Aorta (tissue), 5 donors: ENCODE measurements around the gene PAF1. TPM values are rescaled to one million over a fixed set of nuclear protein-coding genes. Genes with fewer than 3 reads are reported as not detected.

Experiments used
- ATAC-seq: fragments of 200-7000 bp; cut with Tn5 transposase; one replicate; pipeline ENCODE4 v1.9.1; 2022; ENCODE audit warnings: moderate library complexity; ENCODE audit not compliant: low FRiP score
- DNase-seq, 2 donors: peaks; one replicate each; pipeline ENCODE4 v3.0.0-alpha.2; 2020
- H3K27ac ChIP-seq, 2 donors: one replicate each; pipeline ENCODE4 v1.5.1; 2013; ENCODE audit warnings: low read length in 2 of 2, mild to moderate bottlenecking in 2 of 2, moderate library complexity in 2 of 2, control low read depth in 1 of 2, inconsistent platforms in 1 of 2, low read depth in 1 of 2
- H3K27me3 ChIP-seq, 2 donors: one replicate each; pipeline ENCODE4 v1.6.1; 2013; ENCODE audit warnings: control low read depth in 1 of 2, low read length in 1 of 2, mild to moderate bottlenecking in 1 of 2, moderate library complexity in 1 of 2; ENCODE audit not compliant: insufficient read depth in 2 of 2, control insufficient read depth in 1 of 2
- H3K36me3 ChIP-seq, 2 donors: one replicate each; pipeline ENCODE4 v1.6.1; 2013; ENCODE audit warnings: control low read depth in 1 of 2, low read length in 1 of 2, mild to moderate bottlenecking in 1 of 2; ENCODE audit not compliant: insufficient read depth in 2 of 2, control insufficient read depth in 1 of 2
- H3K4me1 ChIP-seq, 2 donors: one replicate each; pipeline ENCODE4 v1.6.1; 2013; ENCODE audit warnings: low read length in 2 of 2, control low read depth in 1 of 2, mild to moderate bottlenecking in 1 of 2, moderate library complexity in 1 of 2; ENCODE audit not compliant: insufficient read depth in 2 of 2, control insufficient read depth in 1 of 2
- H3K4me3 ChIP-seq, 2 donors: one replicate each; pipeline ENCODE4 v1.5.1; 2013; ENCODE audit warnings: low read length in 2 of 2, control low read depth in 1 of 2, mild to moderate bottlenecking in 1 of 2
- H3K9me3 ChIP-seq: one replicate; pipeline ENCODE4 v1.6.1; 2013; ENCODE audit warnings: mild to moderate bottlenecking, low read length; ENCODE audit not compliant: control insufficient read depth
- WGBS, 2 donors: extraction: QIAGEN DNeasy Blood & Tissue Kit; methylation state at CpG; one replicate each; pipeline ENCODE4 v1.1.7; 2013; 5-methylcytosine and 5-hydroxymethylcytosine counted together
- intact Hi-C, 2 donors: fragments of 100-400 bp; cut with DNase I; formaldehyde crosslinking; loops; one replicate each; pipeline versions ENCODE4 v1.14.2 to v1.15.0; 2022
- polyA plus RNA-seq, 2 donors: library from polyadenylated mRNA; stranded (reverse); fragments of 200-250 nt; gene quantifications; one replicate each; pipeline ENCODE4 v1.2.3, GENCODE V29; 2013
- total RNA-seq, 2 donors: library from RNA; stranded (reverse); fragmentation: NEBNext Ultra II Directional; extraction: Animal tissue kit (Norgen Biotek cat#: 25700); gene quantifications; one replicate each; pipeline ENCODE4 v1.2.1, GENCODE V29; 2021
- donor health status: healthy with polysubstance abuse.
- donor health status: Bipolar disorder and iron deficiency.
- donor health status: DM: no; HTN: no; CAD: no.
- donor health status: DM: no; HTN: no; CAD: no.
- donor health status: DM: yes; HTN: yes; CAD: no.

Gene PAF1
- total and polyA plus RNA-seq, 4 donors, result 27.7 to 43.8 (median 34.2) TPM

- Histone ChIP-seq H3K27ac (peak overlapping the region; percentile 88 to 96), H3K4me3 (no peak overlapping the region), H3K27me3 (no peaks in the 10 kb centered on the region), H3K36me3 (peaks cover 0 to 16% of the 10 kb centered on the region in 2 donors), H3K9me3 (no peaks in the 10 kb centered on the region), H3K4me1 (peaks cover 0 to 3% of the 10 kb centered on the region in 2 donors)
- peak; percentile 39 for ATAC-seq
- peak in 1 of 2 donors; percentile 73 for DNase-seq
- intact Hi-C loops, result no loop called here
- WGBS, 2 donors, result 3 to 11% methylated on average over 2 of the region's 2 CpGs
Measured at GRCh38 chr19:39372941-39373340, 18.0 kb downstream of the PAF1 start.

DNA sequence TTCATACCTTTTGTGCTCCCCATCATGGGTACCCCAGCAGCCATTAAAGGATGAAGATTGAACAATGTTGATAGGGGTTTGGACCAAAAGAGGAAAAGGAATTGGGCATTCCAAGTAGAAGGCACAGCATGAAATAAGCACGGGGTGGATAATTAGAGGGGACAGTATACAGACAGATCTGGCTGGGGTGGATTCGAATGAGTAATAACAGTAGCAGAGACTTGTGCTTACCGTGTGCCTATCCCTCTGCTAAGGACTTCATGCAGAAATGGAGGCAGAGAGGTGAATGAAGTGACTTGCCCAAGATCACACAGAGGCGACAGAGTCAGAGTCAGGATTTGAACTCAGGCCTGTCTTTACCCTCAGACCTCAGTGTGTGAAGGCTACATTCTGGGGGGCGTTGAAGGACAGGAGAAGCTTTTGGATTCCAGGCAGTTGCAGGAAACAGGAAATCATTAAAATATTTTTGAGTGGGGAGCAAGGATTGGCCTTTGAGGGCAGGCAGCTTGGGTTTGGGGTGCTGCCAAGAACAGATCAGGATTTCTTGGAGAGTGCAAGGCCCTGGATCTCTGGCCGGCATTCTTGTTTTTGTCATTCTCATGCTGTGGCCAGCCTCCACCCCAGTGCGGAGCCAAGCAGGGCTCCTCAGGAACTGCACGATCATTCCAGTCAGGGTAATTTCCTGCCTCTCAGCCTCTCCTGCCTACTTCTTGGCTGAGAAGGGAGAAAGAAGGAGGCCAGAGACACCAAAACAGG lies 18.7 kb downstream of the PAF1 start:
- Histone ChIP-seq H3K36me3 (peaks cover 0 to 11% of the 10 kb centered on the region in 2 donors), H3K9me3 (no peaks in the 10 kb centered on the region), H3K4me1 (peaks cover 0 to 3% of the 10 kb centered on the region in 2 donors), H3K27ac (peak overlapping the region; percentile 88 to 96), H3K4me3 (no peak overlapping the region), H3K27me3 (no peaks in the 10 kb centered on the region)
- ATAC-seq (peak; percentile 93), DNase-seq (peak; percentile 86 to 92)
- intact Hi-C loops, result no loop called here
- WGBS, 2 donors, result 19 to 22% methylated on average over 8 of the region's 8 CpGs

DNA sequence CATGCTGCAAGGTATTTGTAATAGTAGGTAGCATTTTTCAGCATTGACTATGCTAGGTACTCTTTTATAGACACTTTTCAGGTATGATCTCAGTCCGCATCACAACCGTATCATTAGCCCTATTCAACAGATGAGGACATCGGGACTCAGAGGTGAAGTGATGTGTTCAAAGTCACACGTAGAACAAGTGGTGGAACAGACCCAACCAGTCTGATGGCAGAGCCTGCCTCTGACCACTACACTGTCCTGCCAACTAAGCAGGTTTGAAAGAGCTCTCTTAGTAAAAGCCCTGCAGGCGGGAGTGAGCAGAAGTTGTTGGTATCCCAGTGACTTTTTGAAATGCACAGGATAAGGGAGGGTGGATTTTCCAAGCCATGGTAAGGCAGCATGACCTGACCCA lies 20.2 kb downstream of the PAF1 start:
- no peak for ATAC-seq
- 87 to 90% methylated on average over 5 of the region's 5 CpGs for WGBS, 2 donors
- Histone ChIP-seq H3K4me1 (peaks cover 0 to 3% of the 10 kb centered on the region in 2 donors), H3K27ac (no peak overlapping the region), H3K36me3 (peaks cover 0 to 4% of the 10 kb centered on the region in 2 donors), H3K4me3 (no peak overlapping the region), H3K27me3 (no peaks in the 10 kb centered on the region), H3K9me3 (no peaks in the 10 kb centered on the region)
- intact Hi-C loops, result no loop called here
- no peak for DNase-seq

DNA sequence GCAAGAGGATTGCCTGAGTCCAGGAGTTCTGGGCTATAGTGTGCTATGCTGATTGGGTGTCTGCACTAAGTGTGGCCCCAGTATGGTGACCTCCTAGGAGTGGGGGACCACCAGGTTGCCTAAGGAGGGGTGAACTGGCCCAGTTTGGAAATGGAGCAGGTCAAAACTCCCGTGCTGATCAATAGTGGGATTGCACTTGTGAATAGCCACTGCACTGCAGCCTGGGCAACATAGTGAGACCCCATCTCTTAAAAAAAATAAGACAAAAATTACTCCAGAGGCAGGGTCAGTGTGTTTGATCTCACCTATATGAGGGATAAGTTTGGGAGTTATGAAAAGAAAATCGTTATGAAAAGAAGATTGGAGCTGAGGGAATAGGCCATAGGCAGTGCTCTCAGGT lies 21.7 kb downstream of the PAF1 start:
- WGBS, 2 donors, result 85 to 93% methylated on average over 2 of the region's 2 CpGs
- Histone ChIP-seq H3K4me1 (peaks cover 0 to 3% of the 10 kb centered on the region in 2 donors), H3K27ac (no peak overlapping the region), H3K4me3 (no peak overlapping the region), H3K36me3 (peaks cover 0 to 4% of the 10 kb centered on the region in 2 donors), H3K27me3 (no peaks in the 10 kb centered on the region), H3K9me3 (no peaks in the 10 kb centered on the region)
- intact Hi-C loops, result no loop called here
- ATAC-seq (no peak), DNase-seq (peak in 1 of 2 donors; percentile 7)

- WGBS, 2 donors, result 100% methylated on average over 1 of the region's 1 CpG
- H3K27ac ChIP-seq, result no peak overlapping the region
Measured at GRCh38 chr19:39365531-39365930, 25.4 kb downstream of the PAF1 start.

GRCh38 chr19:39363901-39364457 lies 26.9 kb downstream of the PAF1 start:
- Histone ChIP-seq H3K4me1 (no peaks in the 10 kb centered on the region), H3K27ac (no peak overlapping the region), H3K27me3 (no peaks in the 10 kb centered on the region), H3K36me3 (no peaks in the 10 kb centered on the region), H3K4me3 (no peak overlapping the region), H3K9me3 (no peaks in the 10 kb centered on the region)
- 84 to 89% methylated on average over 5 of the region's 5 CpGs for WGBS, 2 donors
- peak in 1 of 2 donors; percentile 70 for DNase-seq
- intact Hi-C loops, result no loop called here
- ATAC-seq, result peak; percentile 73

More at GRCh38 chr19:39365531-39365930, 25.4 kb downstream of the PAF1 start:
- Histone ChIP-seq H3K4me3 (no peak overlapping the region), H3K27me3 (no peaks in the 10 kb centered on the region), H3K4me1 (no peaks in the 10 kb centered on the region), H3K9me3 (no peaks in the 10 kb centered on the region), H3K36me3 (peaks cover 0 to 4% of the 10 kb centered on the region in 2 donors)
- intact Hi-C loops, result no loop called here
- no peak for ATAC-seq
- DNase-seq, result no peak

GRCh38 chr19:39362682-39363657 lies 27.9 kb downstream of the PAF1 start:
- no peaks in the 10 kb centered on the region for H3K4me1 ChIP-seq
- ATAC-seq (peak; percentile 67), DNase-seq (peak in 1 of 2 donors; percentile 58)
- no peaks in the 10 kb centered on the region for H3K9me3 ChIP-seq
- H3K27ac ChIP-seq, result no peak overlapping the region
- H3K4me3 ChIP-seq, result no peak overlapping the region
- intact Hi-C loops, result no loop called here
- no peaks in the 10 kb centered on the region for H3K27me3 ChIP-seq
- WGBS, 2 donors, result 62 to 68% methylated on average over 6 of the region's 6 CpGs
- peaks cover 0 to 4% of the 10 kb centered on the region in 2 donors for H3K36me3 ChIP-seq

DNA sequence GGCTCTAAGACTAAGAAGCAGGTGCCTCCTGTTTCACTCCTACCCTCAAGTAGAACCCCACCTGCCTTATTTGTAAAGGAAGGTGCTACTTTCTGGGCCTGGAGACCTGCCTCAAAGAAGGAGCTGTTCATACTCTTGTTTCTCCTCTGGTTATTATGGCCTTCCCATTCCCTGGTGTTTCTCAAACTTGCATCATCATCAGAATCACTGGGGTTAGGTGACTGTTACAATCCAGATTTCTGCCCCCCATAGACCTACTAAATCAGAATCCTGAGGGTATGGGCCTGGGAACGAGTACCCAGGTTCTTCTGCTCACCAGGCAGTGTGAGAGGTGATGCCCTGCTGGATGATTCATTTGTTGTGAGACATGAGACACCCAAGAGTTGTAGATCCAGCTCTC lies 30.3 kb downstream of the PAF1 start:
- no peak for DNase-seq
- Histone ChIP-seq H3K27ac (no peak overlapping the region), H3K36me3 (peaks cover 0 to 7% of the 10 kb centered on the region in 2 donors), H3K4me3 (no peak overlapping the region), H3K4me1 (no peaks in the 10 kb centered on the region), H3K27me3 (no peaks in the 10 kb centered on the region), H3K9me3 (no peaks in the 10 kb centered on the region)
- 57 to 67% methylated on average over 1 of the region's 1 CpG for WGBS, 2 donors
- ATAC-seq, result no peak
- intact Hi-C loops, result no loop called here
